Measurements from ENCODE around the gene MDM1. TPM values are rescaled to one million over a fixed set of nuclear protein-coding genes. Genes with fewer than 3 reads are reported as not detected.

Gene MDM1
- total and polyA plus RNA-seq, 2 experiments from 2014 or later = 13.6 to 18.9 TPM

DNA sequence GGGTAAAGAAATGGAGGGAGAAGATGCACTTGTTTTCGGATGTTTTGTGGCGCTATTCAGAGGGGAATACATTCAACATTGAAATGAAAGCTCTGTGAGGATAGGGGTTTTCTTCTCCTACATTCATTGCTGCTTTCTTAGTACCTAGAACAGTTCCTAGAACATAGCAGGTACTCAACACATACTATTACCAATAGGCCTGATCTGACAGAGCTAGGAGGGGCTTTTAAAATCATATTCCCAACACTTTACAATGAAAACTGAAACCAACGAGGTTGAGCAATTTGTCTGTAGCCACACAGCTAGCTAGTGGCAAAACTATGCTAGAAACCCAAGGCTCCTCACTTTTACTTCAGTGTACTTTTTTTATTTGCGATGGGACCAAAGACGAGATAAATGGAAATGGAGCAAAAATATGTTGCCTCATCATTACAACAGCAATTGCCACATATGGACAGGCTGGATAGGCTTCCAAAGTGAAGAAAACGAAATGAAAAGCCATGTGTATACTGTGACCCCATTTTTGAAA, 55.7 kb downstream of the MDM1 start (continued):
- TF ChIP-seq, protein P1, sequence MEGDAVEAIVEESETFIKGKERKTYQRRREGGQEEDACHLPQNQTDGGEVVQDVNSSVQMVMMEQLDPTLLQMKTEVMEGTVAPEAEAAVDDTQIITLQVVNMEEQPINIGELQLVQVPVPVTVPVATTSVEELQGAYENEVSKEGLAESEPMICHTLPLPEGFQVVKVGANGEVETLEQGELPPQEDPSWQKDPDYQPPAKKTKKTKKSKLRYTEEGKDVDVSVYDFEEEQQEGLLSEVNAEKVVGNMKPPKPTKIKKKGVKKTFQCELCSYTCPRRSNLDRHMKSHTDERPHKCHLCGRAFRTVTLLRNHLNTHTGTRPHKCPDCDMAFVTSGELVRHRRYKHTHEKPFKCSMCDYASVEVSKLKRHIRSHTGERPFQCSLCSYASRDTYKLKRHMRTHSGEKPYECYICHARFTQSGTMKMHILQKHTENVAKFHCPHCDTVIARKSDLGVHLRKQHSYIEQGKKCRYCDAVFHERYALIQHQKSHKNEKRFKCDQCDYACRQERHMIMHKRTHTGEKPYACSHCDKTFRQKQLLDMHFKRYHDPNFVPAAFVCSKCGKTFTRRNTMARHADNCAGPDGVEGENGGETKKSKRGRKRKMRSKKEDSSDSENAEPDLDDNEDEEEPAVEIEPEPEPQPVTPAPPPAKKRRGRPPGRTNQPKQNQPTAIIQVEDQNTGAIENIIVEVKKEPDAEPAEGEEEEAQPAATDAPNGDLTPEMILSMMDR (conservative IDR thresholded peaks at IDR 0.05; ENCODE audit: low read depth in 2 of 2) = no peak
- TF ChIP-seq, protein P2, sequence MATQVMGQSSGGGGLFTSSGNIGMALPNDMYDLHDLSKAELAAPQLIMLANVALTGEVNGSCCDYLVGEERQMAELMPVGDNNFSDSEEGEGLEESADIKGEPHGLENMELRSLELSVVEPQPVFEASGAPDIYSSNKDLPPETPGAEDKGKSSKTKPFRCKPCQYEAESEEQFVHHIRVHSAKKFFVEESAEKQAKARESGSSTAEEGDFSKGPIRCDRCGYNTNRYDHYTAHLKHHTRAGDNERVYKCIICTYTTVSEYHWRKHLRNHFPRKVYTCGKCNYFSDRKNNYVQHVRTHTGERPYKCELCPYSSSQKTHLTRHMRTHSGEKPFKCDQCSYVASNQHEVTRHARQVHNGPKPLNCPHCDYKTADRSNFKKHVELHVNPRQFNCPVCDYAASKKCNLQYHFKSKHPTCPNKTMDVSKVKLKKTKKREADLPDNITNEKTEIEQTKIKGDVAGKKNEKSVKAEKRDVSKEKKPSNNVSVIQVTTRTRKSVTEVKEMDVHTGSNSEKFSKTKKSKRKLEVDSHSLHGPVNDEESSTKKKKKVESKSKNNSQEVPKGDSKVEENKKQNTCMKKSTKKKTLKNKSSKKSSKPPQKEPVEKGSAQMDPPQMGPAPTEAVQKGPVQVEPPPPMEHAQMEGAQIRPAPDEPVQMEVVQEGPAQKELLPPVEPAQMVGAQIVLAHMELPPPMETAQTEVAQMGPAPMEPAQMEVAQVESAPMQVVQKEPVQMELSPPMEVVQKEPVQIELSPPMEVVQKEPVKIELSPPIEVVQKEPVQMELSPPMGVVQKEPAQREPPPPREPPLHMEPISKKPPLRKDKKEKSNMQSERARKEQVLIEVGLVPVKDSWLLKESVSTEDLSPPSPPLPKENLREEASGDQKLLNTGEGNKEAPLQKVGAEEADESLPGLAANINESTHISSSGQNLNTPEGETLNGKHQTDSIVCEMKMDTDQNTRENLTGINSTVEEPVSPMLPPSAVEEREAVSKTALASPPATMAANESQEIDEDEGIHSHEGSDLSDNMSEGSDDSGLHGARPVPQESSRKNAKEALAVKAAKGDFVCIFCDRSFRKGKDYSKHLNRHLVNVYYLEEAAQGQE (IDR thresholded peaks at IDR 0.05; ENCODE audit: unreplicated experiment) = no peak
- TF ChIP-seq NANOG (IDR thresholded peaks at IDR 0.05; ENCODE audit: borderline replicate concordance) = no peak

DNA sequence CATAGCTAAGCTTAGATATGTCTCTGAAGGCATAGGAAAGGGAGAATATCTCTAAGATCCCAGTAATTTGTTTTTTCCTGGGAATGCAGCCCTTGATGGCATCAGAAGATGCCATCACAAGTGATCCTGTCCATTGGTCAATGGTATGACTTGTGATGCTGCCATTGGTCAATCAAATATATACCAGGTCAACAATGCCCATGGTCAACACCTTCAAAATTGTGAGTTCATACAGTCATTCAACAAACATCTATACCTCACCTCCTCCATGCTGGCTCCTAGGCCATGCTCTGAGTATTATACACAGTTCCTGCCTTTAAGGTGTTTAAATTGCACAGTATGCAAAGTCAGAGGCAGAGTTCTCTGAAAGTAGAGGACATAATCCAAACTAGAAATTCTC, 59.4 kb downstream of the MDM1 start:
- Mint-ChIP-seq H3K27me3 (ENCODE audit: insufficient read depth, low read depth, poor library complexity) (no peaks in the 10 kb centered on the region), H3K4me1 (peaks cover 3% of the 10 kb centered on the region), H3K27ac (no peak overlapping the region), H3K9me3 (no peaks in the 10 kb centered on the region), H3K36me3 (ENCODE audit: low read depth) (no peaks in the 10 kb centered on the region), H3K4me3 (no peak overlapping the region)
- no peak overlapping the region for H2AFZ ChIP-seq
- H3K27ac ChIP-seq (ENCODE audit: low read depth) = no peak overlapping the region
- H3K36me3 ChIP-seq (ENCODE audit: insufficient read depth) = no peaks in the 10 kb centered on the region
- no peak overlapping the region for H3K4me3 ChIP-seq
- no peaks in the 10 kb centered on the region for H3F3A ChIP-seq (replicated peaks; ENCODE audit: low read depth)
- H3K4me1 ChIP-seq (ENCODE audit: insufficient read depth) = no peaks in the 10 kb centered on the region
- no peaks in the 10 kb centered on the region; the same call in 1 of the 2 replicates for H3K9me2 ChIP-seq (ENCODE audit: insufficient read depth)
- DNase-seq (ENCODE audit: low spot score) (no peak), ATAC-seq (no peak)
- no peaks in the 10 kb centered on the region for H4K20me1 ChIP-seq (replicated peaks; ENCODE audit: insufficient read depth)
- H3K27me3 ChIP-seq (ENCODE audit: insufficient read depth) = no peaks in the 10 kb centered on the region
- H3K79me2 ChIP-seq (replicated peaks; ENCODE audit: insufficient read depth) = no peaks in the 10 kb centered on the region
- no peak overlapping the region for H3K4me2 ChIP-seq
- TF ChIP-seq, protein P2 (IDR thresholded peaks at IDR 0.05; ENCODE audit: unreplicated experiment) = no peak
- TF ChIP-seq, protein P3, sequence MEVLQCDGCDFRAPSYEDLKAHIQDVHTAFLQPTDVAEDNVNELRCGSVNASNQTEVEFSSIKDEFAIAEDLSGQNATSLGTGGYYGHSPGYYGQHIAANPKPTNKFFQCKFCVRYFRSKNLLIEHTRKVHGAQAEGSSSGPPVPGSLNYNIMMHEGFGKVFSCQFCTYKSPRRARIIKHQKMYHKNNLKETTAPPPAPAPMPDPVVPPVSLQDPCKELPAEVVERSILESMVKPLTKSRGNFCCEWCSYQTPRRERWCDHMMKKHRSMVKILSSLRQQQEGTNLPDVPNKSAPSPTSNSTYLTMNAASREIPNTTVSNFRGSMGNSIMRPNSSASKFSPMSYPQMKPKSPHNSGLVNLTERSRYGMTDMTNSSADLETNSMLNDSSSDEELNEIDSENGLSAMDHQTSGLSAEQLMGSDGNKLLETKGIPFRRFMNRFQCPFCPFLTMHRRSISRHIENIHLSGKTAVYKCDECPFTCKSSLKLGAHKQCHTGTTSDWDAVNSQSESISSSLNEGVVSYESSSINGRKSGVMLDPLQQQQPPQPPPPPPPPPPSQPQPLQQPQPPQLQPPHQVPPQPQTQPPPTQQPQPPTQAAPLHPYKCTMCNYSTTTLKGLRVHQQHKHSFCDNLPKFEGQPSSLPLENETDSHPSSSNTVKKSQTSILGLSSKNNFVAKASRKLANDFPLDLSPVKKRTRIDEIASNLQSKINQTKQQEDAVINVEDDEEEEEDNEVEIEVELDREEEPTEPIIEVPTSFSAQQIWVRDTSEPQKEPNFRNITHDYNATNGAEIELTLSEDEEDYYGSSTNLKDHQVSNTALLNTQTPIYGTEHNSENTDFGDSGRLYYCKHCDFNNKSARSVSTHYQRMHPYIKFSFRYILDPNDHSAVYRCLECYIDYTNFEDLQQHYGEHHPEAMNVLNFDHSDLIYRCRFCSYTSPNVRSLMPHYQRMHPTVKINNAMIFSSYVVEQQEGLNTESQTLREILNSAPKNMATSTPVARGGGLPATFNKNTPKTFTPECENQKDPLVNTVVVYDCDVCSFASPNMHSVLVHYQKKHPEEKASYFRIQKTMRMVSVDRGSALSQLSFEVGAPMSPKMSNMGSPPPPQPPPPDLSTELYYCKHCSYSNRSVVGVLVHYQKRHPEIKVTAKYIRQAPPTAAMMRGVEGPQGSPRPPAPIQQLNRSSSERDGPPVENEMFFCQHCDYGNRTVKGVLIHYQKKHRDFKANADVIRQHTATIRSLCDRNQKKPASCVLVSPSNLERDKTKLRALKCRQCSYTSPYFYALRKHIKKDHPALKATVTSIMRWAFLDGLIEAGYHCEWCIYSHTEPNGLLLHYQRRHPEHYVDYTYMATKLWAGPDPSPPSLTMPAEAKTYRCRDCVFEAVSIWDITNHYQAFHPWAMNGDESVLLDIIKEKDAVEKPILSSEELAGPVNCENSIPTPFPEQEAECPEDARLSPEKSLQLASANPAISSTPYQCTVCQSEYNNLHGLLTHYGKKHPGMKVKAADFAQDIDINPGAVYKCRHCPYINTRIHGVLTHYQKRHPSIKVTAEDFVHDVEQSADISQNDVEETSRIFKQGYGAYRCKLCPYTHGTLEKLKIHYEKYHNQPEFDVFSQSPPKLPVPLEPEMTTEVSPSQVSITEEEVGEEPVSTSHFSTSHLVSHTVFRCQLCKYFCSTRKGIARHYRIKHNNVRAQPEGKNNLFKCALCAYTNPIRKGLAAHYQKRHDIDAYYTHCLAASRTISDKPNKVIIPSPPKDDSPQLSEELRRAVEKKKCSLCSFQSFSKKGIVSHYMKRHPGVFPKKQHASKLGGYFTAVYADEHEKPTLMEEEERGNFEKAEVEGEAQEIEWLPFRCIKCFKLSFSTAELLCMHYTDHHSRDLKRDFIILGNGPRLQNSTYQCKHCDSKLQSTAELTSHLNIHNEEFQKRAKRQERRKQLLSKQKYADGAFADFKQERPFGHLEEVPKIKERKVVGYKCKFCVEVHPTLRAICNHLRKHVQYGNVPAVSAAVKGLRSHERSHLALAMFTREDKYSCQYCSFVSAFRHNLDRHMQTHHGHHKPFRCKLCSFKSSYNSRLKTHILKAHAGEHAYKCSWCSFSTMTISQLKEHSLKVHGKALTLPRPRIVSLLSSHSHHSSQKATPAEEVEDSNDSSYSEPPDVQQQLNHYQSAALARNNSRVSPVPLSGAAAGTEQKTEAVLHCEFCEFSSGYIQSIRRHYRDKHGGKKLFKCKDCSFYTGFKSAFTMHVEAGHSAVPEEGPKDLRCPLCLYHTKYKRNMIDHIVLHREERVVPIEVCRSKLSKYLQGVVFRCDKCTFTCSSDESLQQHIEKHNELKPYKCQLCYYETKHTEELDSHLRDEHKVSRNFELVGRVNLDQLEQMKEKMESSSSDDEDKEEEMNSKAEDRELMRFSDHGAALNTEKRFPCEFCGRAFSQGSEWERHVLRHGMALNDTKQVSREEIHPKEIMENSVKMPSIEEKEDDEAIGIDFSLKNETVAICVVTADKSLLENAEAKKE (CRISPR knock-in tag; IDR thresholded peaks at IDR 0.05) = no peak
- TF ChIP-seq CREB1 (CRISPR knock-in tag; IDR thresholded peaks at IDR 0.05; ENCODE audit: low read depth) (no peak), ZNF331 (CRISPR knock-in tag; IDR thresholded peaks at IDR 0.05; ENCODE audit: low read depth) (no peak), POLR2AphosphoS5 (IDR thresholded peaks at IDR 0.05; ENCODE audit: low read depth) (no peak)
- TF ChIP-seq, protein P4, sequence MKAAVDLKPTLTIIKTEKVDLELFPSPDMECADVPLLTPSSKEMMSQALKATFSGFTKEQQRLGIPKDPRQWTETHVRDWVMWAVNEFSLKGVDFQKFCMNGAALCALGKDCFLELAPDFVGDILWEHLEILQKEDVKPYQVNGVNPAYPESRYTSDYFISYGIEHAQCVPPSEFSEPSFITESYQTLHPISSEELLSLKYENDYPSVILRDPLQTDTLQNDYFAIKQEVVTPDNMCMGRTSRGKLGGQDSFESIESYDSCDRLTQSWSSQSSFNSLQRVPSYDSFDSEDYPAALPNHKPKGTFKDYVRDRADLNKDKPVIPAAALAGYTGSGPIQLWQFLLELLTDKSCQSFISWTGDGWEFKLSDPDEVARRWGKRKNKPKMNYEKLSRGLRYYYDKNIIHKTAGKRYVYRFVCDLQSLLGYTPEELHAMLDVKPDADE (IDR thresholded peaks at IDR 0.05) = no peak

Measured in GM23338 (cell line).